COR-L47 (cell line): ENCODE measurements around the gene CDK10.
"Not testable (repeated sequence)": the region's sequence is repeated elsewhere in the genome, so short reads cannot be mapped to it uniquely, and the experiment has no call there.

Source experiments
- DNase-seq: peaks from one replicate; lab custom pipeline; 2025; lab: John Stamatoyannopoulos, UW

Gene CDK10

GRCh38 chr16:89695875-89696669 is 9.6 kb downstream of the CDK10 start:
- DNase-seq: no peak

GRCh38 chr16:89696670-89697128 is 10.2 kb downstream of the CDK10 start:
- no peak for DNase-seq

- DNase-seq: peak; percentile 97
Measured at GRCh38 chr16:89697161-89697615, 10.7 kb downstream of the CDK10 start.

DNA sequence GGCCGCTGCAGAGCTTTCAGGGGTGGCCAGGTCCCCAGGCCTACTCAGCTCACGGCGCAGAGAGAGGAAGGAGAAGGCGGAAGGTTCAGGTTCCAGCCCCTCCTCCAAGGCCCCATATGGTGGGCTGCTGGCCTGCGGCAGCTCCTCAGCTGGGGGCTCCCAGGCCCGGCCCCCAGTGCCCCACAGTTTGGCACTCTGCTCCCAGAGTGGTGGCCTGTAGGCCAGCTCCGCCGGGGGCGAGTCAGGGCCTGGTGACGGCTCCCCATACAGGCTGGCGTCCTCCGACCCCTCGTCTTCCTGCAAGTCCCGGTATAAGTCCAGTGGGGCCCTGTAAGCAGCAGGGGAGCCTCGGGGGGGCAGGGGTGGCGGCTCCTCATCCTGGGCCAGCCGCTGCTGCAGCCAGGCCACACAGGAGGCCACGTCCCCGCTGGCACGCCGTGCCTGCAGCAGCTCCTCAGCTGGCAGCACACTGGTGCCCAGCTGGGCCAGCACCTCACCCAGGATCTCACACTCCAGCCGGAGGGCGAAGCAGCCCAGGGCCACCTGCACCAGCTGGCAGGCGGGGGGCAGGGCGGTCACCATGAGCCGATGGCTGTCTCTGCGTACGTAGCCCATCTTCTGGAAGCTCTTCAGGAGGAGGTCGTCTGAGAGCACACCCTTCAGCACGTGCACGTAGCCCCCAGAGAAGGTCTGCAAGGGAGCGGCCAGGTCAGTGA is 11.3 kb downstream of the CDK10 start:
- DNase-seq: peak; percentile 68

DNA sequence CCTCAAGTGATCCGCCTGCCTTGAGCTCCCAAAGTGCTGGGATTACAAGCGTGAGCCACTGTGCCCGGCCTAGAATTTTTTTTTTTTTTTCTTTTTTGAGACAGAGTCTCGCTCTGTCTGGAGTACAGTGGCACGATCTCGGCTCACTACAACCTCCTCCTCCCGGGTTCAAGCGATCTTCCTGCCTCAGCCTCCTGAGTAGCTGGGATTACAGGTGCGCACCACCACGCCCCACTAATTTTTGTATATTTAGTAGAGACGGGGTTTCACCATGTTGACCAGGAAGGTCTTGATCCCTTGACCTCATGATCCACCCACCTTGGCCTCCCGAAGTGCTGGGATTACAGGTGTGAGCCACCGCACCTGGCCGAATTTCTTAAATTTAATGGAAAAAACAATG is 12.2 kb downstream of the CDK10 start:
- DNase-seq: not testable (repeated sequence)

GRCh38 chr16:89699629-89700099 is 13.2 kb downstream of the CDK10 start:
- DNase-seq: not testable (repeated sequence)

GRCh38 chr16:89700100-89700648 is 13.7 kb downstream of the CDK10 start:
- peak; percentile 100 for DNase-seq

DNA sequence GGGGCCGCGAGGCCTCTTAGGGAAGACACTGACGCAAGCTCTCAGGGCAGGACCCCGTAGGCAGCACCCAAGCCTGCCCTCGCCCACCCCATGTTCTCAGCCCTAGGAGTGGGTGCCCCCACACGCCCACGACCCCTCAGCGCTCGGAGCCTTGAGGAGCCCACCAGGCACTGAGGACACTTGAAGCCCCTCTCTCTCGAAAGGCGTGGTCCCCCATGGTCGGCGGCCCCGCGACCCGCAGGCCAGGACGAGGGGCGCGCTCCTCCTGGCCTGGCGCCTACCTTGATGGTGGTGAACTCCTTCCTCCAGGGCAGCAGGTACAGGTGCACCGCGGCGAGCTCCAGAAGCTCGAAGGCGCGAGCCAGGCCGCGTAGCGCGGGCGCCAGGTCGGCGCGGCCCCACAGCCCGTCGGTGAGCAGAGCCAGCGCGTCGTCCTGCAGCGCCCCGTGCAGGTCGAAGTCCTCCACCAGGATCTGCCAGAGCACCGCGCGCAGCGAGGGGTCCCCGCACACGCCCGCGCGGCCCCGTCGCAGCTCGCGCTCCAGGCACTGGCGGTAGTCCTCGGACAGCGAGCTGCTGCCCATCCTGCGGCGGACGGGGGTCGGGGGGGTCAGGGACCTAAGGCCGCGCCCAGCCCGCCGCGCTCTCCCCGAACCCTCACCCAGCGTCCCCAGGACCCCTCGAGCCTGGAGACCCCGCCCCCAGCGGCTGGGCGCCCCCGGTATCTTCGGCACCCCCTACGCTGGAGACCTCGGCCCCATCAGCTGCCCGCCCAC is 14.3 kb downstream of the CDK10 start:
- peak; percentile 74 for DNase-seq

DNA sequence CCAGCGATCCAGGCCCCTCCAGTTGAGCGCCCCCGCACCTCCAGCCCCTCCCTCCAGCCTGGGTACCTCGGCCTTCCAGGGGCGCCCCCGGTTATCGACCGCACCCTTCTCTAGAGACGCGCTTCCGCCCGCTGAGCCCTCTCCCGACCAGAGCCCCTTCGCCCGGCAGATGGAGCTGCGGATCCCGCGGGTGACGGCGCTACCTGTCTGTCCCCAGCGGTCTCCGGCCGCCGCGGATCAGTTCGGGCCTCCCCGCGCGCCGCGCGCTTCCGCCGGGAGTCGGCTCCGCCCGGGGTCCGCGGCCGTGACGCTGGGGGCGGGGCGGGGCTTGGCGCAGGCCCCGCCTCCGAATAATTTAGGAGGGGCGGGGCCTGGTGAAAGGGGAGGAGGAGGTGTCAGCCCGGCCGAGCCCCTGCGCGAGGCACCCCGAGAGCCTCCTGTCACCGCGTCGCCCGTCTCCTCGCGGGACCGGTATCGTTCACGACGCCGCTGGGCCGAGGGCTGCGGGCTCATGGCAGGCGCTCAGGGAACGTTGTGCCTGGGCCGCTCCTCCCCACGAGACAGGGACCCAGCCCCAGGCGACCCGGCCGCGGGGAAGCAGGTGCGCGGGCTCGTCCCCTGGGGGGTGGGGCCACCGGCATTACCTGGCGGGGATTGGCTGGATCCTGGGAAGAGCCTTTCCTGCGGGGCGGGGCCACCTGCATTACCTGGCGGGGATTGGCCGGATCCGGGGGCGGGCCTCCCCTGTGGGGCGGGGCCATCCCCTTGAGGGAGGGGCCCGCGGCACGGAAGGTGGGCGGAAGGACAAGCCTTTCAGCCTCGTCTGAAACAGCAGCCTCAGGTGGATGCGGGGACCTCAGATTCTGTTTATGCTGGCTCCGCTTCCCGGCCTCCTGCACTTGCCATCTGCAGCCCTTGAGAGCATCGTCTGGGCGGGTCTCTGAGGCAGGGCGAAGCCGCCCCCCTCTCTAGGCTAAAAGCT is 15.2 kb downstream of the CDK10 start, which contains the start of gene SPATA2L:
TSS of gene SPATA2L (minus strand) at position 281 of the 982 bp plus-strand sequence. CDS start 473 bp downstream, outside the sequence.
- DNase-seq: peak; percentile 98

DNA sequence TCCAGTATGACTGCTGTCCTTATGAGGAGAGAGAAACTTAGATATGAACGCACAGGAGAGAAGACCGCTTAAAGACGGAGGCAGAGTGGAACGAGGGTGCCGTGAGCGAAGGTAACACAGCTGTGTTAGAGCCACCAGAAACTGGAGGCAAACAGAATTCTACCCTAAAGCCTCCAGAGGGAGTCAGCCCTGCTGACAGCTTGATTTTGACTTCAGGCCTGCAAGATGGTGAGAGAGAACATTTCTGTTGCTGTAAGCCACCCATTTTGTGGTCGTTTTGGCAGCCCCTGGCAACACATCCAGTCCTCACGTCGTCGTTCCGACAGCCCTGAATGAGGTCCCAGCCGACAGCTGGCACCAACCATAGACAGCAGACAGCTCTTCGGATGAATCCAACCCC is 17.8 kb downstream of the CDK10 start:
- no peak for DNase-seq

- no peak for DNase-seq
Measured at GRCh38 chr16:89705006-89705405, 18.5 kb downstream of the CDK10 start.

DNA sequence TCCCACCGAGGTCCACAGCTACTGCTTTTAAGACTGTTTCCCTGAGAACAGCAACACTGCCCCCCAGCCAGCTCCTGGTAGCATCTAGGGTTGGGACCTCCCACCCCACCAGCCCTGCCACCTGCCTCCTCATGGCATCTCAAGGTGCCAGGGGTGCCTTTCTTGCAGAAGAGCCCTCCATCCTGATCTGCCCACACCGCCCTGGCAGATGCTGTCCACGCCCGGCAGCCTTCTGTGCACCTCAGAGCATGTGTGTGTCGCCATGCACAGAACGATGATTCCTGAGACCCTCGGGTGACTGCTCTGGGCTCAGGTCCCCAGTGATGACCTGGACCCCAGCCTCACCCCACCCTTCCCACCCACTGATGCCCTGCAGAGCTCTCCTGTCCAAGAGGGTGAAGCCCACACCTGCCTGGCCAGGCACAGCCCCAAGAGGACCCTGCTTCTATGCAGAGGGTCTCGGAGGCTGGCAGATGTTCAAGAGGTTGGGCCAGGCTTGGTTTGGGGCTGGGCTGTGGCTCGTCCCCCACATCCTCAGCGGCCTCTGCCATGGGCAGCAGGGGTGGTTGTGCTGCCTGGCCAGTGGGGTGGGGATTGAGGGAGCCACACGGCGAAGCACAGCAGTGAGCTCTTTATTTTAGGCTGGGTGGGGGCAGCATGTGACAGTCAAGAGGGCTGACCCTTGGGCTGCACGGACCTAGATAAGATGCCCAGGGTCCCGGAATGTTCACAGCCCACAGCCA is 20.2 kb downstream of the CDK10 start:
- DNase-seq: no peak

GRCh38 chr16:89707695-89708094 is 21.2 kb downstream of the CDK10 start:
- no peak for DNase-seq

- DNase-seq: no peak
Measured at GRCh38 chr16:89708481-89708931, 22.0 kb downstream of the CDK10 start.

GRCh38 chr16:89709166-89709565 is 22.7 kb downstream of the CDK10 start:
- DNase-seq: no peak

GRCh38 chr16:89709716-89710432 is 23.4 kb downstream of the CDK10 start:
- DNase-seq: no peak

DNA sequence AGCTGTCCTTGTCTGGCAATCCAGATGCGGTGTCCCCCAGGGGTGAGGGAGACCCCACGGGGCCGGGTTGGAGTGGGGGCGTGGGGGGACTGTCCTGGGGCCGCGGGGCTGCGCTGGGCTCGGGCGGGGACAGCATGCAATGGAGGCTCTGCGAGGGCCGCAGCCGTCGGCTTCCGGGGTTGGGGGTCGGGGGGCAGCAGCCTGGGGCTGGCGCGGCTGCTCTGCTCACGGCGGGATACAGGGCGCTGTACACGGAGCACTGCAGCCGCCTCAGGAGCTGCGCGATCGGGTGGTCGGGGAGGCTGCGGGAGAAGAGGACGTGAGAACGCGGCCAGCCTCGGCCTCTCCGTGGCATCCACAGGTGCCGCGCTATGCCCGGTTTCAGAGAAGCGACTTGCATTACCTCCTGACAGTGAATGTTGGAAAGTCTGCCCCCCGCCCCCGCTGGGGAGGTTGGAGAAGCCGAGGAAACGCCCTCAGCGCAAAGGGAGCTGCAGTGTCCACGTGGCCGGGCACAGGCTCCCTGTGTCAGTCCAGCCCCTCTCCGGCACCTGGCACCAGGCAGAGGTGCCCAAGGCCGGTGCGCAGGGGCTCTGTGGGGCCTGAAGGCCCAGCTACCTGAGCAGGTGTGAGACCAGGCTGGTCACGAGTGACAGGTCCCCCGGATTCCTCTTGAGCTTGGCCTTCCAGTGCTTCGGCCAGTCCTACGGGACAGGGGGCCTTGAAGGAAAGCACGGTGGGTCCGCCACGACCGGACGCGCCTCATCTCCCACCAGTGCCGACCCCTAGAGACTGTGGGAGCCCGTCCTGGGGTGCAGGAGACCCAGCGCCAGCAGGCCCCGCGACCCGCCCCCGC is 24.4 kb downstream of the CDK10 start:
- DNase-seq: no peak
